Posterior vena cava (tissue), 2 donors: Measurements from ENCODE around the gene IL36G. TPM values are rescaled to one million over a fixed set of nuclear protein-coding genes. Genes with fewer than 3 reads are reported as not detected.

Experiments
- DNase-seq: peaks from one replicate; pipeline ENCODE4 v3.0.0-alpha.2; 2020; ENCODE audit warnings: low spot score
- intact Hi-C, 2 donors: fragments of 100-400 bp; cut with DNase I; formaldehyde crosslinking; loops; one replicate each; pipeline versions ENCODE4 v1.14.1 to v1.14.2; 2022 to 2023
- total RNA-seq, 2 donors: library from RNA; stranded (reverse); fragmentation: NEBNext Ultra II Directional; extraction: Animal tissue kit (Norgen Biotek cat#: 25700); gene quantifications; one replicate each; pipeline ENCODE4 v1.2.1, GENCODE V29; 2021
- donor health status: DM: yes; HTN: yes; CAD: no.
- donor health status: DM: yes; HTN: yes; CAD: no.

Gene IL36G
- total RNA-seq, 2 donors from 2014 or later: not detected

GRCh38 chr2:112962308-112963175 is 15.3 kb upstream of the IL36G start:
- no peak for DNase-seq

GRCh38 chr2:112967023-112967422 is 10.8 kb upstream of the IL36G start:
- no peak for DNase-seq
- intact Hi-C loops: no loop called here

More at GRCh38 chr2:112962308-112963175, 15.3 kb upstream of the IL36G start:
- intact Hi-C loops: no loop called here

GRCh38 chr2:112972423-112973086 is 5.3 kb upstream of the IL36G start:
- intact Hi-C loops: loop anchor here in 1 of 2 donors (5.0 kb wide), 1 partner anchor 395 kb away; no protein-coding TSS in a partner anchor
- no peak for DNase-seq

- no peak for DNase-seq
- intact Hi-C loops: loop anchor here in 1 of 2 donors (5.0 kb wide), 1 partner anchor 394 kb away; no protein-coding TSS in a partner anchor
These were observed 4.7 kb upstream of the IL36G start for GRCh38 chr2:112973156-112973555.

GRCh38 chr2:112979731-112980130 is 1.9 kb downstream of the IL36G start:
- DNase-seq: no peak
- intact Hi-C loops: loop anchor here in 1 of 2 donors (5.0 kb wide), 1 partner anchor 1143 kb away; no protein-coding TSS in a partner anchor

- no peak for DNase-seq
- intact Hi-C loops: loop anchor here in 1 of 2 donors (5.0 kb wide), 1 partner anchor 1142 kb away; no protein-coding TSS in a partner anchor
These were observed 2.7 kb downstream of the IL36G start for GRCh38 chr2:112980537-112980936.

- intact Hi-C loops: no loop called here
- DNase-seq: no peak
These were observed 7.3 kb downstream of the IL36G start for GRCh38 chr2:112985090-112985489.

- intact Hi-C loops: no loop called here
- no peak for DNase-seq
These were observed 11.8 kb downstream of the IL36G start for GRCh38 chr2:112989611-112990010.

- DNase-seq: no peak
- intact Hi-C loops: no loop called here
These were observed 16.0 kb downstream of the IL36G start for GRCh38 chr2:112993831-112994230.

- intact Hi-C loops: no loop called here
- no peak for DNase-seq
These were observed 16.8 kb downstream of the IL36G start for GRCh38 chr2:112994648-112995047.

- DNase-seq: no peak
- intact Hi-C loops: no loop called here
These were observed 17.6 kb downstream of the IL36G start for GRCh38 chr2:112995346-112995920.

GRCh38 chr2:112996635-112997034 is 18.8 kb downstream of the IL36G start:
- intact Hi-C loops: no loop called here
- DNase-seq: no peak

GRCh38 chr2:112997151-112997550 is 19.3 kb downstream of the IL36G start:
- intact Hi-C loops: no loop called here
- no peak for DNase-seq

- intact Hi-C loops: no loop called here
- no peak for DNase-seq
These were observed 22.6 kb downstream of the IL36G start for GRCh38 chr2:113000436-113000835.

- no peak for DNase-seq
These were observed 24.9 kb downstream of the IL36G start for GRCh38 chr2:113002677-113003076.

GRCh38 chr2:113005030-113005509 is 27.3 kb downstream of the IL36G start, which contains the start of gene IL36A:
Gene IL36A (plus strand): TSS chr2:113005459. CDS start chr2:113005872, 413 bp downstream.
- intact Hi-C loops: no loop called here
- no peak for DNase-seq

More at GRCh38 chr2:113002677-113003076, 24.9 kb downstream of the IL36G start:
- intact Hi-C loops: no loop called here

- intact Hi-C loops: no loop called here
These were observed 29.4 kb downstream of the IL36G start for GRCh38 chr2:113007250-113007649.

GRCh38 chr2:113009622-113010021 is 31.8 kb downstream of the IL36G start:
- intact Hi-C loops: loop anchor here in 1 of 2 donors (1.0 kb wide), 1 partner anchor 10 kb away; no protein-coding TSS in a partner anchor
- DNase-seq: no peak

More at GRCh38 chr2:113007250-113007649, 29.4 kb downstream of the IL36G start:
- DNase-seq: no peak

- intact Hi-C loops: loop anchor here in 1 of 2 donors (1.0 kb wide), 1 partner anchor 9 kb away; no protein-coding TSS in a partner anchor
- DNase-seq: no peak
These were observed 32.3 kb downstream of the IL36G start for GRCh38 chr2:113010088-113010487.
